DMS153 (cell line): ENCODE results near the gene TP53RK.

ENCODE experiments used
- DNase-seq: peaks from one replicate; lab custom pipeline; 2025; lab: John Stamatoyannopoulos, UW

The TP53RK gene

GRCh38 chr20:46689082-46689753 lies at the start of gene TP53RK:
Gene TP53RK, minus strand, starts transcription at chr20:46689444. Its CDS starts 30 bp downstream, at chr20:46689414.
- peak; percentile 78 for DNase-seq

GRCh38 chr20:46735436-46735835 lies 46.2 kb upstream of the TP53RK start:
- no peak for DNase-seq

- no peak for DNase-seq
These were observed 42.5 kb upstream of the TP53RK start for GRCh38 chr20:46731770-46732169.

GRCh38 chr20:46725186-46726165 lies 36.2 kb upstream of the TP53RK start:
- no peak for DNase-seq

- no peak for DNase-seq
These were observed 35.2 kb upstream of the TP53RK start for GRCh38 chr20:46724343-46724959.

- DNase-seq = no peak
These were observed 33.8 kb upstream of the TP53RK start for GRCh38 chr20:46723039-46723438.

- DNase-seq = no peak
These were observed 33.2 kb upstream of the TP53RK start for GRCh38 chr20:46722450-46722849.

- DNase-seq = no peak
These were observed 32.2 kb upstream of the TP53RK start for GRCh38 chr20:46721476-46721875.

- no peak for DNase-seq
These were observed 31.7 kb upstream of the TP53RK start for GRCh38 chr20:46720776-46721425.

GRCh38 chr20:46720019-46720418 lies 30.8 kb upstream of the TP53RK start:
- no peak for DNase-seq

- DNase-seq = no peak
These were observed 28.7 kb upstream of the TP53RK start for GRCh38 chr20:46717818-46718541.

- DNase-seq = no peak
These were observed 26.1 kb upstream of the TP53RK start for GRCh38 chr20:46715292-46715756.

GRCh38 chr20:46713957-46714834 lies 25.0 kb upstream of the TP53RK start:
- no peak for DNase-seq

- no peak for DNase-seq
These were observed 22.9 kb upstream of the TP53RK start for GRCh38 chr20:46712056-46712636.

GRCh38 chr20:46710153-46710913 lies 21.1 kb upstream of the TP53RK start:
- no peak for DNase-seq

GRCh38 chr20:46709459-46710152 lies 20.4 kb upstream of the TP53RK start, which contains the start of gene SLC2A10:
Gene SLC2A10, plus strand, starts transcription at chr20:46709649. Its CDS starts 88 bp downstream, at chr20:46709737.
- no peak for DNase-seq

- no peak for DNase-seq
These were observed 19.8 kb upstream of the TP53RK start for GRCh38 chr20:46709055-46709458.

- DNase-seq = no peak
These were observed 19.1 kb upstream of the TP53RK start for GRCh38 chr20:46708172-46708860.
